ENCODE results near the gene TBX1.

Gene TBX1

DNA sequence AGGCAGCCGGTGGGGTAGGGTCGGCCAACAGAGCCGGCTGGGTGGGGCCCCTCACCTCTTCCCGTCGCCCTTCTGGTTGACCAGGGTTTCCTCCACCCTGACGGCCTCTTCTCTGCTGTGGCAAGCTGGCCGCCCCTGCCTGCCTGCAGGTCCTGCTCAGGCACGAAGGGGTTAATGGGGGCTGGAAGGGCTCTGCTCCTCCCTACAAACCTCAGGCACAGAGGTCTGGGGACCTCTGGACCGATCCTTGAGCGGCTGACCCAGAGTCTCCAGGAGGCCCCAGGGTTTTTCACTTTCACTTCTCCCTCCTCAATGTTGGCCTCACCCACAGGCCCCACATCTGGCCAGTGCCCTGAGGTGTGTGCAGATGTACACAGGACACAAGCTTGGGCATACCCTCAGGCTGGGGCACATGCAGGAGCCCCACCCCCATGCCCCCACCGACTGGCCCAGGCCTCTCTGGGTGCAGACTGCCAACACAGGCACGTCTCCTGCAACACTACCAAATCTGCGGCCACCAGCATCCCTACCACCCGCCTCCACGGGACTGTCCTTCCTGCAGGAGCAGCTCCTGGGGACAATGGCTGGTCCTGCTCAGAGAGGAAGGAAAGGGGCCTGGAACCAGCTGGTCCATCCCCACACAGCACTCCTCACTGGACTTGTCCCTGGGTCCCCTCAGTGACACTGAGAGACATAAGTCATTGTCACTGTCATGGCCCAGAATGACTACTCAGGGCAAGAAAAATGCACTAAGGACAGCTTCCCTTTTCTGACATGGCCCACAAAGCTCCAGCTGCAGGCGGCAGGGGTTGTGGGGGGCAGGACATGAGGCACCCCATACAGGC lies 3.2 kb upstream of the TBX1 start:
- Histone ChIP-seq H3K4me3 (peak overlapping the region; percentile 44), H3K27ac (no peak overlapping the region), H3K27me3 (peaks cover 100% of the 10 kb centered on the region), H3K4me2 (peak overlapping the region; percentile 64), H3K4me1 (peaks cover 24% of the 10 kb centered on the region), H4K20me1 (peaks cover 90% of the 10 kb centered on the region), H3K9me3 (no peaks in the 10 kb centered on the region), H3K9ac (no peak overlapping the region), H3K36me3 (no peaks in the 10 kb centered on the region)
- no peak for TF ChIP-seq Cebpa-rat (IDR thresholded peaks at IDR 0.05)

DNA sequence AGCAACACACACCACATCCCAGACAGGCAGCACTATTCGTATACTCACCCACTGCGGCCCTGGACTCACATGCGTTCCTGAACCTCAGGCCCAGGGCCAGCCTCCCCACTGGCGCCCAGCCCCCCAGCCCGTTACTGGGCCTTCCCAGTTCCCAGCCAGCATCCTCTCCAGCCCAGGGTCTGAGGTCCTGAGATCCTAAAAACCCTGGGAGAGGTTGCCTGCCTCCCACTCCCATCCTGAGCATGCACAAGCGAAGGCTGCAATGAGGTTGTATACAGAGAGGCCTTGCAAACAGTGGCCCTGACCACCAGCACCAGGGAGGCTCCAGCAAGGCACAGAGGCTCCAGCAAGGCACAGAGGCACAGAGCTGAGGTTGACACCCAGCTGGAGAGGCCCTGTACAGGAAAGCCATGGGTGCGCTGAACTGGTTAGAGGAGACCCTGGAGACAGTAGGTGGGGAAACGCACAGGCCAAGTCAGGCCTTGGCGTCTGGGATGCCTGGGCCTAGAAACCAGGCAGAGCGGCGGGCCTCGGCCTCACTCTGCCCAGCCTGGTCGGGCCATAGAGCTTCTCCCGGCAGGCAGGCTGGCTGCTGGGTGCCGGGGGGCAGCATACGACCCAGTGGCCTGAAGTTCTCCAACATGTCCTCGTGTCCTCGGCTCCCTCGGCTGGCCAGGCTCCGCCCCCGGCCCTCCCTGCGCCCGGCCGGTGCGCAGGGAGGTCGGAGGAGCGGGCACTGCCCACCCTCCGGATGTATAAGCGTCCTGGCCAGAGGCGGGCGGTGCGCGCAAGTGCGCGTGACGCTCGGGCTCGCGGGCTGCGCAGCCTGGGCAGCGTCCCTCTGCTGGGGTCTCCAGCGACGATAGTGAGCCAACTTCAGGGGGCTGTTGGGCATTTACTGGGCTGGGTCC lies 2.3 kb upstream of the TBX1 start:
- TF ChIP-seq Cebpa-rat (IDR thresholded peaks at IDR 0.05), result no peak
- H3K27me3 ChIP-seq, result peaks cover 100% of the 10 kb centered on the region
- no peak overlapping the region for H3K9ac ChIP-seq
- peaks cover 24% of the 10 kb centered on the region for H3K4me1 ChIP-seq
- H3K27ac ChIP-seq, result no peak overlapping the region
- no peaks in the 10 kb centered on the region for H3K9me3 ChIP-seq
- no peaks in the 10 kb centered on the region for H3K36me3 ChIP-seq
- peaks cover 91% of the 10 kb centered on the region for H4K20me1 ChIP-seq
- no peak overlapping the region for H3K4me3 ChIP-seq
- no peak overlapping the region for H3K4me2 ChIP-seq

DNA sequence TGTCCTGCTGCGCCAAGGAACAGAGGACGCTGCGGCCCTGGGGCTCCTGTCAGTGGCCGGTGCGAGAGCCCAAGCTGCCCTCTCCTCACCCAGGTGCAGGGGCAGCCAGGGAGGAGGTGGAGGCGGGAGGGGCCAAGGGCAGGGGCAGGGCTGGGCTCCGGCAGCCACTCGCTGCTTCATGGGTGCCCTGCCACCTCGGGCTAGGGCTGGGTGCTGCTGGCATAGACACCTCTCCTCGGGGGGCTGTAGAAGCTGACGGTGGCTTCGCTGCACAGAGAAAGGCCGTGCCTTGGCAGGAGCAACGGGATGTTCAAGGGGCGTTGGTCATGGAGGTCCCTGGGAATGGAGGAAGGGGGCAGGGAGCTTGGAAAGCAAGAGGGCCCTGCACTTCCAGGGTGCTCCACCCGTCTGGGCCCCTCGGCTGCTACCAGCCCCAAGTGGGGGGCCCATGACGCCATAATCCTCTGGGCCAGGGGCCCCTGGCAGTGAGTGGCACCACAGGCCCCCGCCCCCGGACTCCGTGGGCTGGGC lies 1.6 kb upstream of the TBX1 start:
- H3K9ac ChIP-seq, result no peak overlapping the region
- H3K27me3 ChIP-seq, result peaks cover 100% of the 10 kb centered on the region
- no peak overlapping the region for H3K4me2 ChIP-seq
- H4K20me1 ChIP-seq, result peaks cover 91% of the 10 kb centered on the region
- H3K9me3 ChIP-seq, result no peaks in the 10 kb centered on the region
- H3K27ac ChIP-seq, result no peak overlapping the region
- no peak overlapping the region for H3K4me3 ChIP-seq
- no peak for TF ChIP-seq Cebpa-rat (IDR thresholded peaks at IDR 0.05)
- peaks cover 24% of the 10 kb centered on the region for H3K4me1 ChIP-seq
- no peaks in the 10 kb centered on the region for H3K36me3 ChIP-seq

DNA sequence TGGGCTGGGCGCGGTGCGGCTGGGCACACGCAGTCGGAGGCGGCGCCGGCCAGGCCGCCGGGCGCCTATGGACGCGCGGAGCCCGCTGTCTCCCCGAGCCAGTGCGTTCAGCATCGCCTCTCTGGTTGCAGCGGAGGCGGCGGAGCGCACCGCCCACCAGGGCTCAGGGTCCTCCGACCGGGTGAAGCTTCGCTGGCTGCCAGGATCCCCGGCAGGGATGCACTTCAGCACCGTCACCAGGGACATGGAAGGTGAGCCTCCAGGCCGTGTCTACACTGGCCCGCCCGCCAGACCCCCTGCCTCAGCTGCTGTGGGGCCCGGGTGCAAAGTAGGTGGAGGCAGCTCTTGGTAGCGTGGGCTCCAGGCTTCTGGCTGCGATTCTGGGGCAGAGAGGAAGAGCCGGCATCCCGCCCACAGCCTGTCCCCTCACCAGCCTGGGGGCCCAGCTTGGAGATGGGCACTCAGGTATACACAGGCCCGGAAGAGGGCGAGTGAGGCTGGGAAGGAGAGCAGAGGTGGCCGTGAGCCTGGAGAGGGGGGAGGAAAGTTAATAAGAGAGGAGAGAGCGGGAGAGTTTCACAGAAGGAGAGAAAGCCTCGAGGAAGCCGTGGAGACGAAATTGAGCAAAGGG lies 1.0 kb upstream of the TBX1 start:
- Histone ChIP-seq H4K20me1 (peaks cover 91% of the 10 kb centered on the region), H3K9me3 (no peaks in the 10 kb centered on the region), H3K27me3 (peaks cover 100% of the 10 kb centered on the region), H3K4me1 (peaks cover 24% of the 10 kb centered on the region), H3K27ac (no peak overlapping the region), H3K36me3 (no peaks in the 10 kb centered on the region), H3K9ac (no peak overlapping the region), H3K4me3 (no peak overlapping the region), H3K4me2 (no peak overlapping the region)
- TF ChIP-seq Cebpa-rat (IDR thresholded peaks at IDR 0.05), result no peak

DNA sequence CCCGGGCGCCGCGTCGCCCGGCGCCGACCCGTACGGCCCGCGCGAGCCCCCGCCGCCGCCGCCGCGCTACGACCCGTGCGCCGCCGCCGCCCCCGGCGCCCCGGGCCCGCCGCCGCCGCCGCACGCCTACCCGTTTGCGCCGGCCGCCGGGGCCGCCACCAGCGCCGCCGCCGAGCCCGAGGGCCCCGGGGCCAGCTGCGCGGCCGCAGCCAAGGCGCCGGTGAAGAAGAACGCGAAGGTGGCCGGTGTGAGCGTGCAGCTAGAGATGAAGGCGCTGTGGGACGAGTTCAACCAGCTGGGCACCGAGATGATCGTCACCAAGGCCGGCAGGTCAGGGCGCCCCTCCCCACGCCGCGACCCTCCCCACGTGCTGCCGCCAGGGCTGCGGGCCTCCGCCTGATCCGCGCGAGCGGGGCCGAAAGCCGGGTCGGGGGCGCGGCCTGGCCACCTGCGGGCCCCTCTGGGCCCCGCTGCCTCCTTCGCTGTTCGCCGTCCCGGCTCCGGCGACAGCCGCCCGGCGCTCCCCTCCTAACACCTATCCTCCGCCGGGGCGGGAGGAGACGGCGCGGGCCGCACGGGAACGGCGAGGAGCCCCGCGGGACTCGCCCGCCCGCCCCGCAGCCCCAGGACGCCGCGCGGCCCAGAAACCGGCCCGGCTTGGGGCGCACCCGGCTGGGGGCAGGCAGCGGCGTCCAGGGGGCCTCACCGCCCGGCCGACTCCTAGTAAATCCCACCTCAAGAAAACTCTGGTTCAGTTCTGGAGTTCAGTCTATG lies 560 bp downstream of the TBX1 start:
- TF ChIP-seq Cebpa-rat (IDR thresholded peaks at IDR 0.05), result no peak
- Histone ChIP-seq H3K4me3 (peak overlapping the region; percentile 52), H3K9me3 (no peaks in the 10 kb centered on the region), H3K27ac (no peak overlapping the region), H3K36me3 (no peaks in the 10 kb centered on the region), H3K4me2 (peak overlapping the region; percentile 45), H4K20me1 (peaks cover 92% of the 10 kb centered on the region), H3K27me3 (peaks cover 100% of the 10 kb centered on the region), H3K9ac (no peak overlapping the region), H3K4me1 (peaks cover 37% of the 10 kb centered on the region)

DNA sequence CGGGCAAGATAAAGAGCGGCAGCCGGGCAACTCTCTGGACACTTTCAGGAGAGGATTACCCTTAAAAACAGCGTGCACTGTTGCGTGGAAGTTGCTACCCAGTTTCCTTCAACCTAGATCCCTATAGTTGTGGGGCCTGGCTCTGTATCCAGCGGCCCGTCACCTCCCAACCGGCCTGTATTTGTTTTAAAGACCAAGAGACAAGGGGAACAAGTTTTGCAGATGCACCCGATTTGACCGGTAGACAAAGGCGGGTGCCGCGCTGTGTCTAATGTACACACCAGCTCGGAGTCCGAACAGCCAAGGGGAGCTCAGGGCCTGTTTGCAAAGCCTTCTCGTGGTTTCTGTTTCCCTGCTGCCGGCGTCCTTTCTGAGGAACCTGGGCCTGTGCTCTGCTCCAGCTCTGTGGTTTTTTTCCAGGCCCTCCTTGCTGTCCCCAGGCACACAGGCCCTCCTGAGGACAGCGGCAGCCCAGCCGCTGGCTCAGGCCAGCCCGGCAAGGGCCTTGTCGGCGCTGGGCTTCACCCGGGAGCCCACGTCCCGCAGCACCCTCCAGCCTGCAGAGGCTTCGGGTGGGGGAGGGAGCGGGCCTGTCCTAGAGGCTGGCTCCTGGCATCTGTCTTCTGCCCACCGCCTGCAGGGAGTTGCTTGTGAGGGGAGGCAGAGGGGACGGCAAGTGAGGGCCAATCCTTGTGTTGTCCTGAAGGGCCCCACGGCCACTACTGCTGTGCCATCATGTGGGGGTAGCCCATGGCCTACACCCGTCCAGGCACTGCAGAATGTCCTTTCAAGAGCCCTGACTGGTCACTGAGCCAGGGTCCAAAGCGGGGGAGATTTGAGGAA lies 1.4 kb downstream of the TBX1 start:
- no peak overlapping the region for H3K4me2 ChIP-seq
- peaks cover 37% of the 10 kb centered on the region for H3K4me1 ChIP-seq
- H3K9me3 ChIP-seq, result no peaks in the 10 kb centered on the region
- H3K9ac ChIP-seq, result no peak overlapping the region
- H3K36me3 ChIP-seq, result no peaks in the 10 kb centered on the region
- no peak overlapping the region for H3K27ac ChIP-seq
- no peak overlapping the region for H3K4me3 ChIP-seq
- TF ChIP-seq Cebpa-rat (IDR thresholded peaks at IDR 0.05), result no peak
- H4K20me1 ChIP-seq, result peaks cover 93% of the 10 kb centered on the region
- peaks cover 100% of the 10 kb centered on the region for H3K27me3 ChIP-seq

DNA sequence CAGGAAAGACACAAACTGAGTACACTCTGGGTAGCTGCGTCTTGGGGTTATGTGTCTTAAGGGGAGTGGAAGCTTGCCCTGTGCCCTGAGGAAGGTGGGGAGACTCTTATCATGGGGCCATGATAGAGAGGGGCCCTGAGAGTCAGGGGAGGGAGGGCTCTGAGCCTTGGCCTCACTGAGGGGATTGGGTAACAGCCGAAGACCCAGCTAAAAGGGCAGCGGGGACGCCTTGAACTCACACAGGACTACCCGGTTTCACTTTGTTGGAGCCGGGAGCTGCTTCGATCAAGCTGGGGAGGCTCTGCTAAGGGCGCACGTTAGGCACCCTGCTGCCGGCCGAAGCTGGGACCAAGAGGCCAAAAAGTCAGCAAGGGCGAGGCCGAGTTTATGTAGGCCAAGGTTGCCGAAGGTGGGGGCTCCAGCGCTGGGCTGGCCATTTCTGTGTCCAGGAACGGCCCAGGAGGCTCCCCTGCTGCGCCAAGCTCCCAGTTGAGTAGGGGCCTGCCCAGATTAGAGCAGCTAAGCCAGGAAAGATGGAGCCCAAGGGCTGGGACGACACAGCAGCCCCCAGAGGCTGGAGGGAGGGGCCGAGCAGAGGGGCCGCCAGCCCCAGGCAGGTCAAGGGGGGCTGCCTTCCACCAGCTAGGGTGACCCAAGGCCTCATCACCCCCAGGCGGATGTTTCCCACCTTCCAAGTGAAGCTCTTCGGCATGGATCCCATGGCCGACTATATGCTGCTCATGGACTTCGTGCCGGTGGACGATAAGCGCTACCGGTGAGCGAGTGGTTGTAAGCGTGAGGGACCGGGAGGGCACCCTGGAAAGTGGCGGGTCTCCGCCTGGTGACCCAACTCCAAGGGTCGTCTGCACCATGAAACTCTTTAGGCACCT lies 2.2 kb downstream of the TBX1 start:
- H3K4me3 ChIP-seq, result no peak overlapping the region
- H3K4me1 ChIP-seq, result peaks cover 39% of the 10 kb centered on the region
- H3K27me3 ChIP-seq, result peaks cover 100% of the 10 kb centered on the region
- no peak overlapping the region for H3K9ac ChIP-seq
- TF ChIP-seq Cebpa-rat (IDR thresholded peaks at IDR 0.05), result no peak
- no peak overlapping the region for H3K27ac ChIP-seq
- no peaks in the 10 kb centered on the region for H3K36me3 ChIP-seq
- peaks cover 92% of the 10 kb centered on the region for H4K20me1 ChIP-seq
- H3K9me3 ChIP-seq, result no peaks in the 10 kb centered on the region
- no peak overlapping the region for H3K4me2 ChIP-seq
